BE2C (cell line): ENCODE data around the gene RPS19BP1.

ENCODE experiments used
- DNase-seq: peaks from one replicate; pipeline ENCODE4 v3.0.0-alpha.2; 2020
- H3K27me3 ChIP-seq: fragments of 250-450 bp; sonication (Bioruptor Pico); 2 replicates; pipeline ENCODE4 v1.5.1; 2020; ENCODE audit warnings: mild to moderate bottlenecking
- H3K36me3 ChIP-seq: fragments of 250-450 bp; sonication (Bioruptor Pico); 2 replicates; pipeline ENCODE4 v1.5.1; 2020; ENCODE audit warnings: mild to moderate bottlenecking
- H3K4me1 ChIP-seq: fragments of 250-450 bp; sonication (Bioruptor Pico); 2 replicates; pipeline ENCODE4 v1.5.1; 2020
- H3K4me3 ChIP-seq: 2 replicates; pipeline ENCODE4 v1.5.1; 2011; ENCODE audit warnings: low read depth, low read length
- H3K9me3 ChIP-seq: fragments of 250-450 bp; sonication (Bioruptor Pico); 2 replicates; pipeline ENCODE4 v1.5.1; 2020
- CTCF ChIP-seq: IDR thresholded peaks from 2 replicates; pipeline ENCODE4 v1.5.1; 2012; ENCODE audit warnings: mild to moderate bottlenecking, low read depth, low read length

The RPS19BP1 gene

DNA sequence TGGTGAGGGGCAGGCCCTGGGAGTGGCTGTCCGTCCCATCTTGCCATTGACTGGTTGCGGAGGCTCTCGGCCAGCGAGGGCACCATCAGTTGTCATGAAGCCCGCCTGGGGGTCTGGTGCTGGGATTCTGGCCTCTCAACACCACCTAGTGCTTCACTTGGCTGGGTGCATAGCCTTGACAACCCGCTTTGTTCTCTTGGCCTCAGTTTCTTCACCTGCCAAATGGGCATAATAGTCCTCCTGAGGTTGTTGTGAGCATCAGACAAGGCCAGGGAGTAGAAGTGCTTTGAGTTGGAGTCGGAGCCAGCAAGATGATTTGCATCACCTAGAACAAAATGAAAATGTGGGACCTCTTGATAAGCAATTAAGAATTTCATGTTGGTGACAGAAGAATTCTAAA, 36.5 kb upstream of the RPS19BP1 start:
- Histone ChIP-seq H3K9me3 (no peaks in the 10 kb centered on the region), H3K4me3 (no peak overlapping the region), H3K27me3 (no peaks in the 10 kb centered on the region), H3K36me3 (no peaks in the 10 kb centered on the region), H3K4me1 (no peaks in the 10 kb centered on the region)
- DNase-seq: no peak
- TF ChIP-seq CTCF: no peak

GRCh38 chr22:39568278-39568981, 35.9 kb upstream of the RPS19BP1 start:
- no peak for DNase-seq
- Histone ChIP-seq H3K4me1 (no peaks in the 10 kb centered on the region), H3K27me3 (no peaks in the 10 kb centered on the region), H3K4me3 (no peak overlapping the region), H3K9me3 (no peaks in the 10 kb centered on the region), H3K36me3 (no peaks in the 10 kb centered on the region)
- no peak for TF ChIP-seq CTCF

DNA sequence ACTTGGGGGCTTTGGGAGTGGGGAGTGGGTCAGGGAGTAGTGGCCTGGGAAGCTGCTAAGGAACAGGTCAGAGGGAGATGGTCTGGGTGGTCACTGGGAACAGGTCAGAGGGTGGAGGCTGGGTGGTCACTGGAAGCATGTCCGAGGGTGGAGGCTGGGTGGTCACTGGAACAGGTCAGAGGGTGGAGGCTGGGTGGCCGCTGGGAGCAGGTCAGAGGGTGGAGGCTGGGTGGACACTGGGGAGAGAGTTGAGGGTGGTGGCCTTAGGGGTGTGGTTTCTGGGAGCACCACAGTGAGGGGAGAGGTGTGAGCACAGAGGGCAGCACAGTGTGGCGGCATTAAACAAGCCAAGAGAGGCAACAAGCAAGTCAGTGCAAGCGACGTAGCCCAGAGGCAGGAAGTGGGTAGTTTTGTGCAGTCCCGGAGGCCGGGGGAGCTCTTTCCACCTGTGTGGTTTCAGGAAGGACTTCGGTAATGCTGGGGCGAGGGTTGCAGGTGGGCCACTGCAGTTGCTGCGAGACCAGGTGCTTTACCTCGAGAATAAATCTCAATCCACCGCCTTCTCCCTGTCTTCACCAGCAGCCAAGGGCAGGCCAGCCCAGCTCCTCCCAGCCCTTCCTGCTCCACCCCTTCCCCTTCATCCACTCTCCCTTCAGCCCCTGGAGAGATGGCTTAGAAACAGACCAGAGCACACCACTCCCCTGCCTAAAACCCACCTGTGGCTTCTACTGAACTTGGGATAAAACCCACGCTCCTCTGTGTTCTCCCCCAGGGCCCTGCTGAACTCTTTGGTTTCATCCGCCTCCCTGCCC, 34.8 kb upstream of the RPS19BP1 start:
- no peak for DNase-seq
- Histone ChIP-seq H3K9me3 (no peaks in the 10 kb centered on the region; the same call in 1 of the 2 replicates), H3K36me3 (no peaks in the 10 kb centered on the region), H3K4me3 (no peak overlapping the region), H3K4me1 (no peaks in the 10 kb centered on the region), H3K27me3 (no peaks in the 10 kb centered on the region)
- TF ChIP-seq CTCF: no peak

- H3K36me3 ChIP-seq: no peaks in the 10 kb centered on the region
- no peak overlapping the region for H3K4me3 ChIP-seq
- H3K9me3 ChIP-seq: no peaks in the 10 kb centered on the region; the same call in 1 of the 2 replicates
- no peaks in the 10 kb centered on the region for H3K4me1 ChIP-seq
- DNase-seq: no peak
- H3K27me3 ChIP-seq: no peaks in the 10 kb centered on the region
- no peak for TF ChIP-seq CTCF
These were observed 32.9 kb upstream of the RPS19BP1 start for GRCh38 chr22:39565414-39565944.

GRCh38 chr22:39563571-39564428, 31.3 kb upstream of the RPS19BP1 start:
- Histone ChIP-seq H3K4me1 (no peaks in the 10 kb centered on the region), H3K27me3 (no peaks in the 10 kb centered on the region), H3K4me3 (no peak overlapping the region), H3K9me3 (no peaks in the 10 kb centered on the region; the same call in 1 of the 2 replicates), H3K36me3 (no peaks in the 10 kb centered on the region)
- no peak for TF ChIP-seq CTCF
- DNase-seq: no peak
